Glomerular endothelial cell (primary cell): ENCODE measurements around the gene SUDS3. TPM values are rescaled to one million over a fixed set of nuclear protein-coding genes. Genes with fewer than 3 reads are reported as not detected.
A peak's percentile ranks its signal among the peaks of the same experiment; 100 is the strongest.
"Not testable (repeated sequence)": the region's sequence is repeated elsewhere in the genome, so short reads cannot be mapped to it uniquely, and the experiment has no call there.

Experiments used
- DNase-seq: peaks from one replicate; pipeline ENCODE4 v3.0.0-alpha.2; 2011; ENCODE audit warnings: low read depth, low spot score; ENCODE audit errors: extremely low read depth
- total RNA-seq: library from RNA; depleted of rRNA; stranded (reverse); fragments of >200 nt; gene quantifications from 2 replicates; pipeline ENCODE4 v1.2.3, GENCODE V29; 2015

Gene SUDS3
- total RNA-seq, 1 donor from 2014 or later: 23.2 TPM

DNA sequence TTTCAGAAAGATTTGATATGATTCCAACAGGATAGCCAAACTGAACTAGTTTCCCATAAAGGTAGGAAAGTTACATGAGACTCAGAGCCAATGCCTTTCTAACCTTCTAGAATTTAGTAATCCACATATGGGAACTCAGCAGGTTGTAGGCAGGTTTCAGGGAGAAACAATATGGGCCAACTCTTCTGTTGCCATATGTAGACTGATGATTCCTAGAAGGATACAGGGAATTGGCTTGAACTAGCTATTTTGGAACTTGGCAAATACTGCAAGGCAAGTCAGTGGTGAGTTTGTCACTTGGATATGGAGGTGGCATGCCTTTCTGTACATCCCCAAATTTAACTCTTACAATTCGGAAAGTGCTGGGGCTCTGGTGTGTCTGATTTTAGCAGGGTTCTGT is 15.5 kb downstream of the SUDS3 start:
- DNase-seq: no peak

DNA sequence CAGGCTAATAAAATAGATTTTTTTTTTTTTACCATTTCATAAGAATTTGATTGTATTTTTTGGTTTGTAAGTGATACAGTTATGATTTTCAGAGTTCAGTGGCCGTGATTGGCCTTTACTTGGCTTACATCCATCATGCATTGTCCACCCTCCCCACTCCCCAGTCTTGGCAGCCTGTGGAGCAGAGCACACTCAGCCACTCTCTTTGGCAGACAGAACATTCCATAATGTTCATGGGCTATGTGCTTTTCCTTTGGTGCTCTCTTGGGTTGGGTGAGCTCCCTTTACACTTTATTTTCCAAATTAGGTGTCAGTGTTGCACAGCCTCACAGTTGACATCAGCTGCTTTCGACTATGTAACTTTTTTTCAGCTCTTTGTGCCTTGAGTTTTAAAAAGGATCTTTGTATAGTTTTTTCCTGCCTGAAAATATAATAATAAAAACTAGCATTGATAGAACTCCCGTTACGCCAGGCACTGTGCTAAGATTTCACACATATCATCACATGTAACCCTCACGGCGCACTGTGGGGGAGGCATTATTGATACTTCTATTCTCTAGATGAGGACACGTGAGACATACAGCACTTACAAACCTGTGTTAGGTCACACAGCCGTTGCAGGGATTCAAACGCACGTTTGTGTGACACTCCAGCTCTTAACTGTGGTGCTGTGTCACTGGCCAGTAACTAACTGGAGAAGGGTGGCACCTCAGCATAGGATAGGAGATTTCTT is 21.5 kb downstream of the SUDS3 start:
- no peak for DNase-seq

DNA sequence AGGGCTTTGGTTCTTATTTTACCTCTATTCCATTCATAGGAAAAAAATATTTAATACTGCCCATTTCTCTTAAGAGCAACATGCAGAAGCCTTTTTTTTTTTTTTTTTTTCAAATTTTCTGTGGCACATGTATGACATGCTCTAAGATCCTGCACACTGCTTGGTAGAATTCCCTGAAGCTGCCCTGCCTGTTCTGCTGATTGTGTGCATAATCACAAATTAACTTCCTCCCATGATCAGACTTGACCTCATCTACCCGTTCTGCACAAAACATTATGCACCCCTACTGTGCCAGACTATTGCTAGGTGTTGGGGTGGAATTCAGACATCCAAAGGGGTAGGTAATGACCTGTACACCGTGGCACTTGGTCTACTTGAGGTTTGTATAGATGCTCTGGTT is 22.2 kb downstream of the SUDS3 start:
- DNase-seq: no peak

DNA sequence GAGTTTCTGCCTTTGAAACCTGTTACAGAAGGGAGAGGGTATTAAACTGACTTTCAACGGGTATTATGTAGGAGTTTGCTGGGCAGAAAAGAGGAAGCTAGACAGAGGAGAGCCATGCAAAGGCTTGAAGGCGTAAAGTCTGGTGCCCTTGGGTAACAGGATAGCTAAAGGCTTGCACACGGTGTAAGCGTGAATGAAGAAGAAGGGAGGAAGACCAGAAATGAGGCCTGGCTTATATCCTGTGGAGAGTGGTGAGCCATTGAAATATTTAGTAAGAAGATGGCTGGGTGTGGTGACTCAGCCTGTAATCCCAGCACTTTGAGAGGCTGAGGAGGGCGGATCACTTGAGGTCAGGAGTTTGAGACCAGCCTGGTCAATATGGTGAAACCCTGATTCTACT is 22.6 kb downstream of the SUDS3 start:
- no peak for DNase-seq

DNA sequence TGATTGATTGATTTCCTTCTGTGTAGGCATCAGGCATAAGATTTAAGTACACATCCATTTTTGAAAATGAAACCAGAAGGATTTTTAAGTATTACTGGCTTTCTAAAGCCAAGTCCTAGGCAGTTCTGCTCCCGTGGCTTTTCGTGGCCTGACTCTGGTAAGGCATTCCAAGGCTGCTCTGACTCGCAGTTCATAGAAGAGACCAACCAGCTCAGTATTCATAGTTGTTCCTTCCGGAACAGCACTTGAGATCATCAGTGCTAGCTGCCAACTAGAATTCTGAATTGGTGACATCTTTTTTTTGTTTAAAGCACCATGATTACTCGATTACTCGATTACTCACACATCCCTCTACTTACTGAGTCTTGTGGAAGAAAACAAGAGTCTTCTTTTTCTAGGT is 25.9 kb downstream of the SUDS3 start:
- DNase-seq: no peak

DNA sequence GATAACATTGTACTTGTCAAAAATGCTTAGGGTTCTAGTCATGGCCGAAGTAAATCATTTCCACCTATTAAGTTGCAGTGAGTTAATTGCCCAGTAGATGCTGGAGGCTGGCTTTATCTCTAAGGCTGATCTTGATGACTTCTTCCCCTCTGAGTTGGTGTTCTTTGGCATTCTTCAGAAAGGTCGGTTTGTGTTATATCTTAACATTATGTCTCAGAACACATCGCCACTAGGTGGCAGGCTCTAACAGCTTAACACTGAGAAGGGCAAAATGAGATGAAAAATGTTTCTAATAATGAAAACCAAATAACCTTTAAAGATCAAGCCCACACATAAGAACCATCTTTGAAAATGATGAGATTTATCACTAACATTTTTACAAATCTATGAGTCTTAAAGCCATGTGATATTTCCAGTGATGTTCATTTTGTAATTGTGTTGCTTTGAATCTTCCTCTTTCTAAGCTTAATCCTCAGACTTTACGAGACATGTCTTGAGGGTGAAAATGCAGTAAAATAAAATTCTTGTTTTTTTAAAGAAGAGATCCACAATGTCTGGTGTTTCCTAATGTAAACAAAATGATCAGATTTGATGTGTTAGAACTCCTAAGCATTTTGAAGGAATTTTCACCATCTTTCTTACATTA is 28.6 kb downstream of the SUDS3 start:
- peak; percentile 74 for DNase-seq

DNA sequence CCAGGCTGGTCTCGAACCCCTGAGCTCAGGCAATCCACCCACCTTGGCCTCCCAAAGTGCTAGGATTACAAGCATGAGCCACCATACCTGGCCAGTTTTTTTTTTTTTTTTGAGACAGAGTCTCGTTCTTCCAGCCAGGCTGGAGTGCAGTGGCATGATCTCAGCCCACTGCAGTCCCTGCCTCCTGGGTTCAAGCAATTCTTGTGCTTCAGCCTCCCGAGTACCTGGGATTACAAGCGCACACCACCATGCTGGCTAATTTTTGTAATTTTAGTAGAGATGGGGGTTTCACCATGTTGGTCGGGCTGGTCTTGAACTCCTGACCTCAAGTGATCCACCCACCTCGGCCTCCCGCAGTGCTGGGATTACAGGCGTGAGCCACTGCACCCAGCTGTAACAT is 31.9 kb downstream of the SUDS3 start:
- DNase-seq: not testable (repeated sequence)

DNA sequence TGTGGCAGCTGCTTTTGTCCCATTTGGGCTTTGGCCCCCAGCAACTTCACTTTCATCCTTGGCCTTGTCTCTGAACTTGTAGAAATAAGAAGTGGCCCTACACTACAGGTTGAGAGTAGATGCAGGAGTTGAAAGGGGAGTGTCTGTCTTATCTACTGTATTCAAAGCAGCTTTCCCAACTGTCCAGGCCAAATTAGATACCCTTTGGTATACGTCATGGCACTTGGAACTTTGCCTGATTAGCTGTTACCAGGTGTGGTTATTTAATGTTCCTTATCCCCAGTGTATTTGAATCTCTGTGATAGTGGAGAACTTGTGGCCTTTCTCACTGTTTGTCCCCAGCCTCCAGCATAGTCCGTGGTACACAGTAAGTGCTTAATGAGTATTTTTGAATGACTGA is 33.5 kb downstream of the SUDS3 start:
- DNase-seq: no peak

DNA sequence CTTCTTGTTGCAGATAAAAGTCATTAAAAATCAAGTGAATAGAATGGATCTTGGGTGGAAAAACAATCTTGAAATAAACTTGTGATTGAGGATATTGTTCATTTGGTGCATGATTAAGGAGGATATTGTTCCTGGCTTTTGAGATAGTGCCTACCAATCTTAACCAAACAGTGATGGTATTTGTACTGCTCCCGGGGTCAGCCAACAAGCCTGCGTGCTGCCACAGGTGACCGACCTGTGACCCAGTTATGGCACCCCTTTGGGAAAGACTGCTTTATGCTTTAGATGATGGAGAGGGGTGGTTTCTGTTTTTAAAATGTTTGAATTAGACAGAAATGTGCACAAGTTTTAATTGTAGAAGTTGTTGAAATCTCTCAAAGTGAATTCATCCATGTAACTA is 41.6 kb downstream of the SUDS3 start:
- DNase-seq: no peak

DNA sequence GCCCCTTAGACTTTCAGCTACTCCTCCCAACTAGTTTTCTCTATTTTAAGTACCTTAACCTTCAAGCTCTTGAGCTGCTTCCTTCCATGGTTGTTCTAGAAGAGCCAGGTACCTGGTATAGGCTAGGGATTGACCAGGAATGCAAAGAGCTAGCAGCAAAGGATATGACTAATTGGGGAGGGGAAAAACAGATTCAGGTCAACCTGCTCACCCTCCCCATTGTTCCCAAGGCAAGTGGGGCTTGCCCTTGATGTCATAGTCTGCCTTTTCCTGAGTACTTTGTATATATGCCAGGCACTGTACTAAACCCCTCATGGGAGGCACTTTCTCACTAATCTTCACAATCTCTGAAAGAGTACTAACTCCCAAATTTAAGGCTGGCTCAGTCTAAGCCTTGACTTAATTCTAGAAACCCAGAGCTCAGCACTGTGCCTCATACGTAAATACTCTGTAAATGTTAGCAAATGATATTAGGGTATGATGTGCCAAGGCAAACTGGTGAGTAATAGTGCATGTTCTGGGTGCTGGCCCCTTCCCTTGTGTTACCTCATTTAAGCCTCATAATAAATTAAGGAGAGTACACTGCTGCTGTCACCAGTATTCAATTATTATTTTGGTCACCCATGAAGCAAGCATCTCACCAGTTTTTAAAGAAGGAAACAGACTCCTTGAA is 42.2 kb downstream of the SUDS3 start:
- DNase-seq: peak; percentile 66

DNA sequence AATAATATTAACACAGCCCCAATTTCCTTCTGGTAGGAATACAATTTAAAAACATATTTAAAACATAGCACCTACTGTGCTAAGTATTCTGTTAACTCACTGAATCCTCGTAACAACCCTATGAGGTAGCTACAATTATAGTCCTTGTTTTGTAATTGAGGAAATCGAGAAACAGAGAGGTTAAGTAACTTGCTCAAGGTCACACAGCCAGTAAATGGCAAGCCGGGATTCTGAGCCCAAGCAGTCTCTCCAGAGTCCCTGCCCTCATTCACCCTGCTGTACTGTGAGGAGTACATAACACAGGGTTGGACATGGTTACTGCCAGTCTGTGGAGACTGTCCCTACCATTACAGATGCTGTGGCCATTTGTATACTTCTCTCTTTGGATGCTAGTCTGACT is 44.3 kb downstream of the SUDS3 start:
- no peak for DNase-seq

DNA sequence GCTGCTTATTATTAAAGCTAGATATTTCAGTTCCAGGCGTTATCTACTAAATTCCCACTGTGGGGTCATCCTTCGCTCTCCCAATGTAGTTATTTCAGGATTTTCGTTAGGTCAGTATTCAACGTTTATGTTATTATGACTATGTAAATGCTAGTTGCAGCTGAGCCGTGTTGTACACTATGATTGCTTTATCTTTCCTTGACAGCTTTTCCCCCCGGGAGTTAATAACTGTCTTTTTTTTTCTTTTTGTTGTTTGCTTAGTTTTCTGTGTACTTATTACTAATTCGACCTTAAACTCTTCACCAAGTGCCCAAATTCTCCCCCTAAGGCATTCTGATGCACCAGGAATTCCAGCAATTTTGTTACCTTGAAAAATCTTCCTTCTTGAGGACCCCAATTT is 48.5 kb downstream of the SUDS3 start:
- DNase-seq: no peak

DNA sequence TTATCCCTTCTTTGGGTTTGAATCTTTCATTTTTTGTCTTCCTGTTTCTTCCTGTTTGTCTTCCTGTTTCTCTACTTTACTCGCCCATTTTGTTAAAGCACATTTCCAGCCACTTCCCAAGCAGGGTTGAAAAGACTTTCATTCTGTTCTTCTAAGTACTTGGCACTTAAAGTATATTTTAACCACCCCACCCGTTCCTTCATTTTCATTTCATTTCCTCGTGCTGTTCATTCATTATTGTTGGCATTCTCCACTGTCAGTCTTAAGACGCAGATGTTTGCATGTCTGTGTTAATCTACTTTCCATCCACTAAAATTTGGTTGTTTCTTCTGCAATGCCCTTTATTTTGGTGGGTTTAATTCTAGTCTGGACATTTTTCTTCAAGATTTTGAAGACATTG is 49.0 kb downstream of the SUDS3 start:
- DNase-seq: no peak

DNA sequence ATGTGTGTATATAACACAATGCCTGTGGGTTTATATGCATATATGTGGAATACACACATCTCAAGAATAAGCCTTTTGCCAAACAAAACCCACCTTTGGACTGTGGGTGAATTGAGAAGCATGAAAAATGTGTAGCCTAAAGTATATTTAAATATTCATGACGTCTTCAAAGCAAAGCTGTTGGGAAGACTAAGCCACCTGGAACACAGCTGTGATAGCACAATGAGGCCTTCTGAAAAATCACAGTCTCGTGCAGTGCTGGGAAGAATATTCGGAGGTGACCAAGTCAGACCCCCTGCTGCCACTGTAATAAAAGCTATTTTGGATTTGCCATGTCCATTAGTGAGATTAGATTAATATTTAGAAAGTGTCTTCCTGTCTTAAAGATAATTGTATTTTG is 51.5 kb downstream of the SUDS3 start:
- DNase-seq: no peak

DNA sequence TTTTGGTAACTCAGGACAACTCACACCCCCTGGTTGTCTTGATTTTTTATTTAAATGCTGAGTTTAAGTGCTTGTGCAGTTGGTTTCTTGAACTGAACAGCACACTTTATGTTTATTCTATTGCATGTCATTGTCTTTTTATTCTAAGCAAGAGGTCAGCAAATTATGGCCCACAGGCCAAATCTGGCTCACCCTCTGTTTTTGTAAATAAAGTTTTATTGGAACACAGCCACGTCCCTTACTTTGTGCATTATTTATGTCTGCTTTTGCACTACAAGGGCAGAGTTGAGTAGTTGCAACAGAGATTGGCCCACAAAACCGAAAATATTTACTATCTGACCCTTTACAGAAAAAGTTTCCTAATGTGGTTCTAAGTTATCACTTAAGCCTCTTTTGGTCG is 52.3 kb downstream of the SUDS3 start:
- DNase-seq: no peak

DNA sequence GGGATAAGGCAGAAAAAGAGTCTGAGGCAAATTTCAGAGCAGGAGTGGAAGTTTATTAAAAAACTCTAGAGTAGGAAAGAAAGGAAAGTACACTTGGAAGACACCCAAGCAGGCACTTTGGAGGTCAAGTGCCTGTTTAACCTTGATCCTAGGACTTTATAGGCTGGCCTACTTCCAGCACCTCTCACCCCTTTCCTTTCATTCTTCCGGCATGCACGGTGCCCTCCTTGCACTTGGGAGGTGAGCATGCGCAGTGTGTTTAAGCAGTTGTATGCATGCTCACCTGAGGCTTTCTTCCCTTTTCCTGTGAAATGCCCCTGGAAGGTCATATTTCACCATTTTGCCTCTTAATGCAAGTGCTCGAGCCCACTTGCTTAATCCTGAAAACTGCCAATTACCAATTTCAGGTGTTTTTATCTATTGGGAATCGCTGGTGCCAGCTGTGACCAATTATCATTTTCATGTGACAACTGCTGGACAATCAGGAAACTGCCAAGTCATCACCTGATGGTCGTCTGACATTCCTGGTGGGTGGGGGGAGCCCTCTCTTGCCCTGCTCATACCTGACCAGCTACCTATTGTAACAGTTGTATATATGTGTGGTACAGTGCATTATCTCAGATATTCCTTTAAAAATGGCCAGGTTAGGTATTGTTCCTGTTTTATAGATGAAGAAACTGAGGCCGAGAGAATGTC is 53.5 kb downstream of the SUDS3 start:
- DNase-seq: no peak

DNA sequence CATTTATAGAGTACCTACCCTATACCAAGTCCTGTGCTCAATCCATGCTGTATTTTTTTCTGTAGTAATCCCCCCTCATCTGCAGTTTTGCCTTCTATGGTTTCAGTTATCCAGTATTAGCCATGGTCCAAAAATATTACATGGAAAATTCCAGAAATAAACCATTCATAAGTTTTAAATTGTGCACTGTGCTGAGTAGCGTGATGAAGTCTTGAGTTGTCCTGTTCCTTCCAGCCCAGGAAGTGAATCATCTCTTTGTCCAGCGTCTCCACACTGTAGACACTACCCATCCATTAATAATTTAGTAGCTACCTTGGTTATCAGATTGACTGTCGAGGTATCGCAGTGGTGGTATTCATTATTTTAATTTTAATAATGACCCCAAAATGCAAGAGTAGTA is 54.2 kb downstream of the SUDS3 start:
- no peak for DNase-seq

DNA sequence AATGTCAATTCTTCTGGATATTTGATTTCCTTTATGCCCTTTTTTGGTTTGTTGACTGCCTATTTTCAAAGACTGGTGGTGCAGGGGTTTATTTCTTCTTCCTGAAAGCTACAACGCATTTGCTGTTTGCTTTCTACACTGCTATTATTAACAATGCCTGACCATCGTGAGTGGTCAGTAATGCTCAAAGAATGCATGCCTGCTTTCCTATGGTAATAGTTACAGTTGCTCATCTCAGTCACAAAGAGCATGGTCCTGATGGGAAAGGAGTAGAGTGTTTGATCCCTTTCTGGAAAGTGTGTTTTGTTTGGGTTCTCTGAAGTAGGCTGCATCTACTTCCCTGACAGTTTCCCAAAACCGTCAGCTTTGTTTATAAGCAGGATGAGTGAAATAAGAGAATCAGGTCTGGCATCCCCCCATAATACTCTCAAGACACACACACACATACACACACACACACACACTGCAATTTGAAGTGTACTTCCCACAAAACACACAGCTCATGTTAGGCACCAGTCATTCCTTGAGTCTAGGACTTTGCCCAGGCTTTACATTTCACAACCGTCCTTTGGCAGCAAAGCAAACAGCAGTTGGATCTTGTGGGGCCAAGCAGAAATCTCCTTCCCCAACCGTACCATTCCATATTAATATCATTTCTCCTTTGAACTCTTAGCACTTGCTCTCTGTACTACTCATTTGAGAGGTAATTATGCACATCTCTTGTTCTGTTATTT is 56.6 kb downstream of the SUDS3 start:
- DNase-seq: no peak

DNA sequence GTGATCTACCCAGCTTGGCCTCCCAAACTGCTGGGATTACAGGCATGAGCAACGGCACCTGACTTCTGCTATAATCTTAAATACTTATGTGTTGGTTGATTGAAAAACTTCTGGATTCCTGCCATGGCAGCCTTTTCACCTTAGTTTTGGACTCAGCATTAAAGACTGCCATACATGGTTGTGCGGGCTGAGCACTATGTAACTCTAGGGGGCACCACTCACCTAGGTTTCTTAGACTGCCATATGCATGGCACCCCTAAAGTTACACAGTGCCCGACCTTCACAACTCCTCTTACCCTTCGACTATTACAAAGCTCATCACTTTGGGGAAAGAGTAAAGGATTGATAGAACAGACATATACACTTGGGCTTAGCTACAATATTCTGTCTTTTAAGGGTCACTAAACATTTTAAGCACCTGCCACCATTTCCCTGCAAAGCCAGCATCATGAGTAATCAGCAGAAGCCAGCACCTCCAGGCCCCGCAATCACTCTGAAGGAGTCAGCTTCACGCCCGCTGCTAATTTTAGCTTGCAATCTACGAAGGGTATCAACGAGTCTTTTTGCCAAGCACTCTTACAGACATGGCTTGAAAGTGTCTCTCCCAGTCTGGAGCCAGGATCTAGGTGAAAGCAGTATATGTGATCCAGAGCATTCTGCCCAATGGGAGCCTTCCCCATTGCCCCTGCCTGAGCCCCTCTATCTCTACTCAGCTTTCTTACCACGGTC is 59.8 kb downstream of the SUDS3 start:
- no peak for DNase-seq

DNA sequence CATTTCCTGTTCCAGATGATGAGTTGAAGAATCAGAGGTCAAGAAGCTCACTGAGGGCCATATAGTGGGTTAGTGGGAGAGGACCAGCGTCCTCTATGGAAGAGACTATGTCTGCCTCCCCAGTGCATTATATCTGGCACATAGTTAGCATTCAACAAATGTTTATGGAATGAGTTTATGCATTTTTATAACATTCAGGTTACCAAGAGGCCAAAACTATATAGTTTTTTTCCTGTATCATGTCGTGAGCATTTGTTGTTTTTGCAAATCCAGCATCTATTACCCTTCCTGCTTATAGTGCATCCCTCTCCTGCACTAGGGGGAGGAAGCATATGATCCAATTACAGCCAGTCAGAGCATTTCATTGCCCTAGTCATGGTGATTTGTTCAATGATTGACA is 60.6 kb downstream of the SUDS3 start:
- DNase-seq: no peak
